HCT116 (cell line): ENCODE measurements around the gene BLOC1S2. TPM values are rescaled to one million over a fixed set of nuclear protein-coding genes. Genes with fewer than 3 reads are reported as not detected.

Experiments used
- ATAC-seq: fragments of 200-7000 bp; cut with Tn5 transposase; 2 replicates; pipeline ENCODE4 v1.9.1; 2020; ENCODE audit warnings: mild to moderate bottlenecking, moderate library complexity
- BruUV-seq: library from RNA; stranded (reverse); fragments of 400-500 nt; replicated peaks from 2 replicates; lab custom pipeline; 2021; lab: Mats Ljungman, UMichigan
- CTCF ChIA-PET: fragments of 300-600 bp; sonication (Branson Sonifier 250); formaldehyde crosslinking; loops from one replicate; lab custom pipeline; 2021; ENCODE audit warnings: antibody characterized with exemption; lab: Charles Lee
- POLR2A ChIA-PET: fragments of 300-600, 350-600 bp; sonication (Branson Sonifier 250); formaldehyde crosslinking; loops from one replicate; lab custom pipeline; 2021; ENCODE audit warnings: antibody characterized with exemption; lab: Charles Lee
- RAD21 ChIA-PET, 2 experiments: fragments of 300-600 bp; sonication (Branson Sonifier 250); formaldehyde crosslinking; loops; one replicate each; lab custom pipeline; 2023; ENCODE audit warnings: low total read pairs in 2 of 2; ENCODE audit not compliant: uncharacterized antibody in 2 of 2, unreplicated experiment in 2 of 2, low non-redundant PET in 1 of 2; lab: Charles Lee
- DNase-seq: peaks from one replicate; pipeline ENCODE4 v3.0.0-alpha.2; 2010; ENCODE audit warnings: low read depth, low spot score
- H2AFZ ChIP-seq: fragments of 200-600 bp; shearing (Covaris generic), sonication (generic); 2 replicates; pipeline ENCODE4 v1.6.1; 2017; ENCODE audit warnings: low read depth, mixed run types, mixed read lengths, antibody characterized with exemption, low read length; ENCODE audit not compliant: poor library complexity, severe bottlenecking
- H3K27ac ChIP-seq: 2 replicates; pipeline ENCODE4 v1.5.1; 2012; ENCODE audit warnings: low read depth, low read length
- H3K27me3 ChIP-seq: fragments of 200-600 bp; sonication (generic); 2 replicates; pipeline ENCODE4 v1.6.1; 2016; ENCODE audit warnings: mixed run types, low read length, mixed read lengths; ENCODE audit not compliant: insufficient read depth
- H3K36me3 ChIP-seq, 2 experiments: fragments of 200-500 bp in 1 of 2; fragments of 200-600 bp in 1 of 2; sonication (Bioruptor generic) in 1 of 2; sonication (generic) in 1 of 2; 2 replicates each; pipeline versions ENCODE4 v1.5.1 to v1.6.1; 2014 to 2016; ENCODE audit warnings: low read length in 2 of 2, inconsistent platforms in 1 of 2, mixed read lengths in 1 of 2, mixed run types in 1 of 2; ENCODE audit not compliant: insufficient read depth in 2 of 2, control insufficient read depth in 1 of 2
- H3K4me1 ChIP-seq, 2 experiments: fragments of 200-600 bp in 1 of 2; sonication (generic) in 1 of 2; 2 replicates each; pipeline versions ENCODE4 v1.5.1 to v1.6.1; 2012 to 2017; ENCODE audit warnings: low read length in 2 of 2, inconsistent platforms in 1 of 2, mild to moderate bottlenecking in 1 of 2, mixed read lengths in 1 of 2, mixed run types in 1 of 2, moderate library complexity in 1 of 2; ENCODE audit not compliant: insufficient read depth in 2 of 2, control insufficient read depth in 1 of 2
- H3K4me2 ChIP-seq: fragments of 200-600 bp; sonication (generic); 2 replicates; pipeline ENCODE4 v1.6.1; 2017; ENCODE audit warnings: mixed run types, low read length, mixed read lengths
- H3K4me3 ChIP-seq, 2 experiments: fragments of 200-600 bp in 1 of 2; sonication (generic) in 1 of 2; replicated peaks in 1 of 2; 2 replicates each; pipeline ENCODE4 v1.5.1; 2011 to 2016; ENCODE audit warnings: low read length in 2 of 2, control low read depth in 1 of 2, low read depth in 1 of 2, mild to moderate bottlenecking in 1 of 2, mixed read lengths in 1 of 2, mixed run types in 1 of 2
- H3K79me2 ChIP-seq: fragments of 200-600 bp; sonication (generic); 2 replicates; pipeline ENCODE4 v1.6.1; 2017; ENCODE audit warnings: mild to moderate bottlenecking, mixed run types, low read length, moderate library complexity, mixed read lengths; ENCODE audit not compliant: insufficient read depth
- H3K9ac ChIP-seq: fragments of 200-600 bp; sonication (generic); 2 replicates; pipeline ENCODE4 v1.6.1; 2016; ENCODE audit warnings: low read length, mixed read lengths
- H3K9me2 ChIP-seq: fragments of 200-600 bp; sonication (generic), shearing (Covaris generic); 2 replicates; pipeline ENCODE4 v1.6.1; 2017; ENCODE audit warnings: mixed run types, mild to moderate bottlenecking, moderate library complexity; ENCODE audit not compliant: insufficient read depth
- H3K9me3 ChIP-seq, 2 experiments: fragments of 200-500 bp in 1 of 2; fragments of 200-600 bp in 1 of 2; sonication (Bioruptor generic) in 1 of 2; sonication (generic) in 1 of 2; 2 replicates each; pipeline ENCODE4 v1.6.1; 2014 to 2017; ENCODE audit warnings: low read length in 2 of 2, mixed read lengths in 2 of 2, inconsistent platforms in 1 of 2, low read depth in 1 of 2, mild to moderate bottlenecking in 1 of 2, mixed run types in 1 of 2, moderate library complexity in 1 of 2; ENCODE audit not compliant: control insufficient read depth in 1 of 2, insufficient read depth in 1 of 2
- H4K20me1 ChIP-seq: fragments of 200-600 bp; sonication (generic), shearing (Covaris generic); 2 replicates; pipeline ENCODE4 v1.6.1; 2017; ENCODE audit warnings: mixed run types, mild to moderate bottlenecking, moderate library complexity; ENCODE audit not compliant: insufficient read depth
- CTCF ChIP-seq, 3 experiments: fragments of 200-600 bp in 1 of 3; sonication (generic) in 1 of 3; IDR thresholded peaks in 2 of 3; conservative IDR thresholded peaks in 1 of 3; 2 replicates each; pipeline ENCODE4 v1.5.1; 2012 to 2017; ENCODE audit warnings: low read depth in 2 of 3, low read length in 2 of 3, antibody characterized with exemption in 1 of 3, borderline replicate concordance in 1 of 3, control low read depth in 1 of 3, mild to moderate bottlenecking in 1 of 3, mixed read lengths in 1 of 3, mixed run types in 1 of 3, moderate library complexity in 1 of 3; ENCODE audit not compliant: insufficient read depth in 1 of 3
- EGR1 ChIP-seq: IDR thresholded peaks from 2 replicates; pipeline ENCODE4 v1.6.1; 2012; ENCODE audit warnings: low read depth
- ELF1 ChIP-seq: IDR thresholded peaks from 2 replicates; pipeline ENCODE4 v1.6.1; 2012; ENCODE audit warnings: low read depth, borderline replicate concordance
- EZH2 ChIP-seq: fragments of 200-600 bp; sonication (generic); IDR thresholded peaks from 2 replicates; pipeline ENCODE4 v1.6.1; 2017; ENCODE audit warnings: antibody characterized with exemption, mixed run types
- FOSL1 ChIP-seq: IDR thresholded peaks from 2 replicates; pipeline ENCODE4 v1.6.1; 2012; ENCODE audit warnings: low read depth
- JUND ChIP-seq: IDR thresholded peaks from 2 replicates; pipeline ENCODE4 v1.6.1; 2012
- MAX ChIP-seq: IDR thresholded peaks from 2 replicates; pipeline ENCODE4 v1.6.1; 2012
- POLR2AphosphoS5 ChIP-seq: IDR thresholded peaks from 2 replicates; pipeline ENCODE4 v1.6.1; 2011; ENCODE audit warnings: mild to moderate bottlenecking, low read depth, low read length, moderate library complexity
- SIN3A ChIP-seq: IDR thresholded peaks from 2 replicates; pipeline ENCODE4 v1.6.1; 2012; ENCODE audit warnings: low read depth
- SP1 ChIP-seq: IDR thresholded peaks from 2 replicates; pipeline ENCODE4 v1.6.1; 2012; ENCODE audit warnings: low read depth
- YY1 ChIP-seq: IDR thresholded peaks from 2 replicates; pipeline ENCODE4 v1.6.1; 2011; ENCODE audit warnings: low read length, low read depth, moderate library complexity, mild to moderate bottlenecking; ENCODE audit not compliant: insufficient replicate concordance; ENCODE audit errors: extremely low read depth
- ZFX ChIP-seq: fragments of 450-650 bp; IDR thresholded peaks from 2 replicates; pipeline ENCODE4 v1.6.1; 2017
- ZNF274 ChIP-seq: fragments of 200-500 bp; sonication (Bioruptor generic); IDR thresholded peaks from 2 replicates; pipeline ENCODE4 v1.6.1; 2014; ENCODE audit warnings: mild to moderate bottlenecking, low read depth, low read length, inconsistent platforms
- intact Hi-C: fragments of 100-400 bp; cut with micrococcal nuclease; formaldehyde crosslinking; loops from 2 replicates; pipeline ENCODE4 v1.10.0; 2022
- total RNA-seq: library from RNA; stranded (reverse); gene quantifications from one replicate; pipeline ENCODE4 v1.2.1, GENCODE V29; 2021; ENCODE audit not compliant: unreplicated experiment
- TF ChIP-seq, protein P1 (sequence below): IDR thresholded peaks from 2 replicates; pipeline ENCODE4 v1.6.1; 2011; ENCODE audit warnings: mild to moderate bottlenecking, low read length, moderate library complexity; ENCODE audit not compliant: insufficient replicate concordance; ENCODE audit errors: extremely low read depth
- TF ChIP-seq, protein P2 (sequence below): IDR thresholded peaks from 2 replicates; pipeline ENCODE4 v1.6.1; 2012; ENCODE audit warnings: low read depth

BLOC1S2 gene
- total RNA-seq, 1 experiment from 2014 or later, result 54.6 TPM

- peak; percentile 90 for TF ChIP-seq POLR2AphosphoS5
- peak; percentile 95 for TF ChIP-seq SIN3A
- TF ChIP-seq ZFX, result no peak; the same call in 1 of the 2 replicates
- TF ChIP-seq EGR1, result no peak
- no peak for TF ChIP-seq ZNF274
These were observed 19.0 kb downstream of the BLOC1S2 start, which contains the start of gene CWF19L1 (continued) for GRCh38 chr10:100267239-100268104.

DNA sequence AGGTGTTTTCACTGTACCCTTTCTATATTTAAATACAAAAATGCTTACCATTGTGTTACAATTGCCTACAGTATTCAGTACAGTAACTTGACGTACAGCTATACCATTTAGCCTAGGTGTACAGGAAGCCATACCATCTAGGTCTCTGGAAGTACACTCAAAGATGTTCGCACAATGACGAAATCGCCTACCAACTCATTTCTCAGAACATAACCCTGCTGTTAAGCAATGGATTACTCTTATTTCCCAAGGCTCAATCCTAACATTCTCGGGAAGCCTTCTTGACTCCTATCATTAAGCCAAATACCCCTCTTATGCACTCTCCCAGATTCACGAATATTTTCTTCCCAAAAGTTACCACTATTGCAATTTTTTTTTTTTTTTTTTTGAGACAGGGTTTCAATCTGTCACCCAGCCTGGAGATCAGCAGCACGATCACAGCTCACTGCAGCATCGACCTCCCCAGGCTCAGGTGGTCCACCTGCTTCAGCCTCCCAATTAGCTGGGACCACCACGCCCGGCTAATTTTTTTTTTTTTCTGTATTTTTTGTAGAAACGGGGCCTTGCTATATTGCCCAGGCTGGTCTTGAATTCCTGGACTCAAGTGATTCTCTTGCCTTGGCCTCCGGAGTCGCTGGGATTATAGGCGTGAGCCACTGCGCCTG lies 20.5 kb downstream of the BLOC1S2 start:
- peak overlapping the region; percentile 87 for H3K9ac ChIP-seq

More for the DNA sequence above, 20.5 kb downstream of the BLOC1S2 start:
- RAD21 ChIA-PET, result no interaction called here
- Histone ChIP-seq H3K27me3 (no peaks in the 10 kb centered on the region), H3K4me2 (peak overlapping the region; percentile 86), H3K79me2 (peaks cover 53% of the 10 kb centered on the region), H2AFZ (no peak overlapping the region), H3K36me3 (peaks cover 0 to 9% of the 10 kb centered on the region in 2 experiments; a peak in 2 of 4 replicates), H3K4me1 (peaks cover 6 to 17% of the 10 kb centered on the region in 2 experiments; a peak in 3 of 4 replicates), H3K27ac (no peak overlapping the region), H3K9me2 (no peaks in the 10 kb centered on the region), H4K20me1 (no peaks in the 10 kb centered on the region), H3K4me3 (peak overlapping the region; percentile 84 to 98), H3K9me3 (no peaks in the 10 kb centered on the region)
- DNase-seq, result no peak
- POLR2A ChIA-PET, result interaction anchor here (1.0 kb wide), 1 partner anchor 9 kb away, joined by 4 read pairs; no protein-coding TSS in a partner anchor
- CTCF ChIA-PET, result no interaction called here
- intact Hi-C loops, result no loop called here
- no peak for ATAC-seq
- no TSS peak for BruUV-seq
- TF ChIP-seq ZFX (no peak), EZH2 (no peak), FOSL1 (no peak), EGR1 (no peak), CTCF (IDR thresholded peaks at IDR 0.05 in 2 of 3, conservative IDR thresholded peaks at IDR 0.05 in 1 of 3; ENCODE audit: borderline replicate concordance in 1 of 3, insufficient read depth in 1 of 3, low read depth in 2 of 3, low read length in 2 of 3) (no peak), ELF1 (no peak), YY1 (no peak), MAX (no peak), SP1 (no peak), JUND (no peak)
- TF ChIP-seq, protein P1, sequence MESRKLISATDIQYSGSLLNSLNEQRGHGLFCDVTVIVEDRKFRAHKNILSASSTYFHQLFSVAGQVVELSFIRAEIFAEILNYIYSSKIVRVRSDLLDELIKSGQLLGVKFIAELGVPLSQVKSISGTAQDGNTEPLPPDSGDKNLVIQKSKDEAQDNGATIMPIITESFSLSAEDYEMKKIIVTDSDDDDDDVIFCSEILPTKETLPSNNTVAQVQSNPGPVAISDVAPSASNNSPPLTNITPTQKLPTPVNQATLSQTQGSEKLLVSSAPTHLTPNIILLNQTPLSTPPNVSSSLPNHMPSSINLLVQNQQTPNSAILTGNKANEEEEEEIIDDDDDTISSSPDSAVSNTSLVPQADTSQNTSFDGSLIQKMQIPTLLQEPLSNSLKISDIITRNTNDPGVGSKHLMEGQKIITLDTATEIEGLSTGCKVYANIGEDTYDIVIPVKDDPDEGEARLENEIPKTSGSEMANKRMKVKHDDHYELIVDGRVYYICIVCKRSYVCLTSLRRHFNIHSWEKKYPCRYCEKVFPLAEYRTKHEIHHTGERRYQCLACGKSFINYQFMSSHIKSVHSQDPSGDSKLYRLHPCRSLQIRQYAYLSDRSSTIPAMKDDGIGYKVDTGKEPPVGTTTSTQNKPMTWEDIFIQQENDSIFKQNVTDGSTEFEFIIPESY, result no peak
- TF ChIP-seq, protein P2, sequence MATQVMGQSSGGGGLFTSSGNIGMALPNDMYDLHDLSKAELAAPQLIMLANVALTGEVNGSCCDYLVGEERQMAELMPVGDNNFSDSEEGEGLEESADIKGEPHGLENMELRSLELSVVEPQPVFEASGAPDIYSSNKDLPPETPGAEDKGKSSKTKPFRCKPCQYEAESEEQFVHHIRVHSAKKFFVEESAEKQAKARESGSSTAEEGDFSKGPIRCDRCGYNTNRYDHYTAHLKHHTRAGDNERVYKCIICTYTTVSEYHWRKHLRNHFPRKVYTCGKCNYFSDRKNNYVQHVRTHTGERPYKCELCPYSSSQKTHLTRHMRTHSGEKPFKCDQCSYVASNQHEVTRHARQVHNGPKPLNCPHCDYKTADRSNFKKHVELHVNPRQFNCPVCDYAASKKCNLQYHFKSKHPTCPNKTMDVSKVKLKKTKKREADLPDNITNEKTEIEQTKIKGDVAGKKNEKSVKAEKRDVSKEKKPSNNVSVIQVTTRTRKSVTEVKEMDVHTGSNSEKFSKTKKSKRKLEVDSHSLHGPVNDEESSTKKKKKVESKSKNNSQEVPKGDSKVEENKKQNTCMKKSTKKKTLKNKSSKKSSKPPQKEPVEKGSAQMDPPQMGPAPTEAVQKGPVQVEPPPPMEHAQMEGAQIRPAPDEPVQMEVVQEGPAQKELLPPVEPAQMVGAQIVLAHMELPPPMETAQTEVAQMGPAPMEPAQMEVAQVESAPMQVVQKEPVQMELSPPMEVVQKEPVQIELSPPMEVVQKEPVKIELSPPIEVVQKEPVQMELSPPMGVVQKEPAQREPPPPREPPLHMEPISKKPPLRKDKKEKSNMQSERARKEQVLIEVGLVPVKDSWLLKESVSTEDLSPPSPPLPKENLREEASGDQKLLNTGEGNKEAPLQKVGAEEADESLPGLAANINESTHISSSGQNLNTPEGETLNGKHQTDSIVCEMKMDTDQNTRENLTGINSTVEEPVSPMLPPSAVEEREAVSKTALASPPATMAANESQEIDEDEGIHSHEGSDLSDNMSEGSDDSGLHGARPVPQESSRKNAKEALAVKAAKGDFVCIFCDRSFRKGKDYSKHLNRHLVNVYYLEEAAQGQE, result no peak
